HG02840 (cell line): Measurements from ENCODE around the gene CCDC24.

ENCODE experiments used
- ATAC-seq: cut with Tn5 transposase; IDR thresholded peaks from one replicate; pipeline ENCODE4 v1.9.1; 2021; ENCODE audit warnings: mild to moderate bottlenecking, moderate library complexity, moderate number of reproducible peaks; ENCODE audit not compliant: unreplicated experiment, low FRiP score

Gene CCDC24

GRCh38 chr1:43991476-43992231, at the start of gene CCDC24:
Gene CCDC24 (plus strand): TSS chr1:43991599. CDS start chr1:43991879, 280 bp downstream.
- peak; percentile 62 for ATAC-seq

GRCh38 chr1:43942411-43942810, 49.0 kb upstream of the CCDC24 start:
- no peak for ATAC-seq

GRCh38 chr1:43944860-43945259, 46.5 kb upstream of the CCDC24 start:
- no peak for ATAC-seq

- ATAC-seq, result no peak
Measured at GRCh38 chr1:43945674-43946235, 45.6 kb upstream of the CCDC24 start.

- ATAC-seq, result peak; percentile 87
Measured at GRCh38 chr1:43946236-43947060, 45.0 kb upstream of the CCDC24 start, which contains the start of gene IPO13. Gene IPO13 (plus strand): TSS chr1:43946950. CDS start chr1:43947601, 651 bp downstream.

GRCh38 chr1:43947061-43947873, 44.1 kb upstream of the CCDC24 start:
- ATAC-seq, result peak; percentile 29

GRCh38 chr1:43947874-43948437, 43.4 kb upstream of the CCDC24 start:
- ATAC-seq, result no peak

- ATAC-seq, result no peak
Measured at GRCh38 chr1:43949678-43950077, 41.7 kb upstream of the CCDC24 start.

GRCh38 chr1:43951021-43951985, 40.1 kb upstream of the CCDC24 start:
- ATAC-seq, result no peak

GRCh38 chr1:43952731-43953346, 38.6 kb upstream of the CCDC24 start:
- no peak for ATAC-seq

- ATAC-seq, result no peak
Measured at GRCh38 chr1:43953361-43953760, 38.0 kb upstream of the CCDC24 start.

GRCh38 chr1:43954036-43954435, 37.4 kb upstream of the CCDC24 start:
- no peak for ATAC-seq

GRCh38 chr1:43956234-43956633, 35.2 kb upstream of the CCDC24 start:
- no peak for ATAC-seq

GRCh38 chr1:43957407-43958040, 33.9 kb upstream of the CCDC24 start:
- ATAC-seq, result no peak

GRCh38 chr1:43958351-43959255, 32.8 kb upstream of the CCDC24 start:
- no peak for ATAC-seq

- ATAC-seq, result no peak
Measured at GRCh38 chr1:43960798-43961197, 30.6 kb upstream of the CCDC24 start.

- ATAC-seq, result no peak
Measured at GRCh38 chr1:43961692-43962091, 29.7 kb upstream of the CCDC24 start.
